ENCODE measurements around the gene PKNOX2.

DNA sequence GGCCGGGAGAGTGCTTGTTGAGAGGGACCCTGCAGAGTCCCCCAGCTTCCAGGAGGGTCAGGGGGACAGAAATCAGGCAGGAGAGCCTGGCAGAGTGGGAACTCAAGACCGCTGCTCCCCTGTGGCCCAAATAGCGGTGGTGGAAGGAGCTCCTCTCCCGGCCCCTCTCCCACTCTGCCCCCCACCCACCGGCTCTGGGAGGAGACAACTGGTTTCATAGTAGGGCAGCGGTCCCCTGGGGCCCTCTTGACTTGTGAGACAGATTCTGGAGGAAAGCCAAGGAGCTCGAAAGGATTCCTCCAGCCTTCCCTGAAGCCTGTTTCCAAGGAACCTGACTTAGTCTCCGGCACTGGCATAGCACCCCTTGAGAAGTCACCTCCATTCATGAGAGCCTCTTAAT, 10.1 kb downstream of the PKNOX2 start:
- TF ChIP-seq POLR2AphosphoS5 (IDR thresholded peaks at IDR 0.05) (no peak), POLR2A (IDR thresholded peaks at IDR 0.05) (no peak), CTCF (IDR thresholded peaks at IDR 0.05) (no peak), EP300 (IDR thresholded peaks at IDR 0.05) (no peak)

All from sigmoid colon (tissue), 4 donors.